ENCODE data around the gene VCL.

GRCh38 chr10:74071157-74071556 is 73.2 kb downstream of the VCL start:
- TF ChIP-seq CTCF (IDR thresholded peaks at IDR 0.05) (no peak), POLR2A (IDR thresholded peaks at IDR 0.05) (no peak)

Data from thyroid gland (tissue), 4 donors.